GM12865 (cell line): ENCODE data around the gene DMAC2.

Experiments
- DNase-seq: peaks from one replicate; pipeline ENCODE4 v3.0.0; 2010; ENCODE audit warnings: low read depth
- H3K4me3 ChIP-seq: 2 replicates; pipeline ENCODE4 v1.5.1; 2011; ENCODE audit warnings: mild to moderate bottlenecking, low read depth, low read length, control low read depth
- TF ChIP-seq, protein P1 (sequence below): IDR thresholded peaks from 2 replicates; pipeline ENCODE4 v1.5.1; 2011; ENCODE audit warnings: low read length, control low read depth, low read depth, inconsistent platforms; ENCODE audit not compliant: insufficient read depth; ENCODE audit errors: missing control alignments

Gene DMAC2

DNA sequence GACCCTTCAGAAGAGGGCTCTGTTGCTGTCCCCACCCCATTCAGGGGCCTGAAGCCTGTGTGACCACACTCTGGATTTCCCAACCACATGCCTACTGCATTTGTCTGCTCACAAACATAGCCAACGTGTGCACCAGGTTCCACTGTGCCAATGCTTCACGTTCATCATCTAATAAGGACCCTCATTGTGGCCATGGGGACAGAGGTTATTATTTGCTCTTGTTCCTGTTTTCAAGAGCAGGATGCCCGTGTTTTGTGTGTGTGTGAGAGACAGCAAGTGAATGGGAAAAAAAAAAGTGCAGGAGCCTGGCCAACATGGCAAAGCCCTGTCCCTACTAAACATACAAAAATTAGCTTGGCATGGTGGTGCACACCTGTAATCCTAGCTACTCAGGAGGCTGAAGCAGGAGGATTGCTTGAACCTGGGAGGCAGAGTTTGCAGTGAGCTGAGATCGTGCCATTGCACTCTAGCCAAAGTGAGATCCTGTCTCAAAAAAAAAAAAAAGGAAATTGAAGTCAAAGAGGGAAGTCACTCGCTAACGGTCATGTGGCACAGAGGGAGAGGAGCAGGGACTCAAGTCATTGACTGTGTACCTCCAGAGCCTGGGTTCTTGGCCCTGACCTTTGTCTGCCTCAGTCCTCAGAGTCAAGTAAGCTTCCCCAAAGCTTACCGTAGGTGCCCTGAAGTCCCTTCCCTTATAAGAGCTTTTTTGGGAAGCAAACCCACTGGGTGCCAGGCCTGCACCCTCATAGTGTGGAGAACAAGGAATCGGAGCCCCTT lies 19.4 kb downstream of the DMAC2 start:
- TF ChIP-seq, protein P1, sequence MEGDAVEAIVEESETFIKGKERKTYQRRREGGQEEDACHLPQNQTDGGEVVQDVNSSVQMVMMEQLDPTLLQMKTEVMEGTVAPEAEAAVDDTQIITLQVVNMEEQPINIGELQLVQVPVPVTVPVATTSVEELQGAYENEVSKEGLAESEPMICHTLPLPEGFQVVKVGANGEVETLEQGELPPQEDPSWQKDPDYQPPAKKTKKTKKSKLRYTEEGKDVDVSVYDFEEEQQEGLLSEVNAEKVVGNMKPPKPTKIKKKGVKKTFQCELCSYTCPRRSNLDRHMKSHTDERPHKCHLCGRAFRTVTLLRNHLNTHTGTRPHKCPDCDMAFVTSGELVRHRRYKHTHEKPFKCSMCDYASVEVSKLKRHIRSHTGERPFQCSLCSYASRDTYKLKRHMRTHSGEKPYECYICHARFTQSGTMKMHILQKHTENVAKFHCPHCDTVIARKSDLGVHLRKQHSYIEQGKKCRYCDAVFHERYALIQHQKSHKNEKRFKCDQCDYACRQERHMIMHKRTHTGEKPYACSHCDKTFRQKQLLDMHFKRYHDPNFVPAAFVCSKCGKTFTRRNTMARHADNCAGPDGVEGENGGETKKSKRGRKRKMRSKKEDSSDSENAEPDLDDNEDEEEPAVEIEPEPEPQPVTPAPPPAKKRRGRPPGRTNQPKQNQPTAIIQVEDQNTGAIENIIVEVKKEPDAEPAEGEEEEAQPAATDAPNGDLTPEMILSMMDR = no peak
- H3K4me3 ChIP-seq = no peak overlapping the region
- no peak for DNase-seq

DNA sequence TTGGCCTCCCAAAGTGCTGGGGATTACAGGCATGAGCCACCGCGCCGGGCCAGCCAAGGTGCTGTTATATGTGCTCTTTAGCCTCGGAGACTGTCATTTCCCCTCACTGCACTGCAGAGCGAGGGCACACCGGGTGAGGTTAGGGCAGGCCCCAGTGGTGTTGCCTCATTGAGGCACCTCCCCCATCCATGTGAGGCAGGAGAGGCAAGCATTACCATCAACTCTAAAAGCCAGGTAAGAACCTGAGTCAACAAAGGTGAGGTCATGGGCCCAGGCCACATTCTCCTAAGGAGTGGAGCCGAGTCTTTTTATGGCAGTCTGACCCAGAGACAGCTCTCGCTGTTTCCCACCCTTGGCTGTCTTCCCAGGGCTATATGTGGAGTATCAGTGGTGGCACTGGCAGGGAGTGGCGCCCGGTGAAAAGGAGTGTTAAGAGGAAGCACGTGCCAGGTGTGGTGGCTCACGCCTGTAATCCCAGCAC lies 23.5 kb downstream of the DMAC2 start:
- DNase-seq = no peak
- no peak overlapping the region for H3K4me3 ChIP-seq
- TF ChIP-seq, protein P1 = no peak

DNA sequence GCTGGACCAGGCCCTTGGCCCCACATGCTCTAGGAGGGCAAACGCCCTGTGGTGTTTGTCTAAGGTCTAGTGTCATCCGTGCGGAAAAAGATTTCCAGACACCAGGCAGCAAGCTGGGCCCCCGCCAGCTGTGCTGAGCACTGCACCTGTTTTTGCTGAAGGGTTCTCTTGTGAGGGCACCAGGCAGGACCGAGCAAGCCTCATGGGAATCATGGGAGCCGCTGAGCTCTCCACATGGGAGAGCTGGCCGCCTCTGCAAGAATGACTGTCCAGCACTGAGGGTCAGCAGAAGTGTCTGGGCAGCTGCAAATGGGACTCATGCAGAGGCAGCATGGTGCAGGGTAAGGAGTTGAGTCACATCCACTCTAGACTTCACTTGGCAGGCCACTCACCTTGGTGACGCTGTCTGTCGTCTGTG lies 24.5 kb downstream of the DMAC2 start:
- DNase-seq = no peak
- TF ChIP-seq, protein P1 = no peak
- H3K4me3 ChIP-seq = no peak overlapping the region

DNA sequence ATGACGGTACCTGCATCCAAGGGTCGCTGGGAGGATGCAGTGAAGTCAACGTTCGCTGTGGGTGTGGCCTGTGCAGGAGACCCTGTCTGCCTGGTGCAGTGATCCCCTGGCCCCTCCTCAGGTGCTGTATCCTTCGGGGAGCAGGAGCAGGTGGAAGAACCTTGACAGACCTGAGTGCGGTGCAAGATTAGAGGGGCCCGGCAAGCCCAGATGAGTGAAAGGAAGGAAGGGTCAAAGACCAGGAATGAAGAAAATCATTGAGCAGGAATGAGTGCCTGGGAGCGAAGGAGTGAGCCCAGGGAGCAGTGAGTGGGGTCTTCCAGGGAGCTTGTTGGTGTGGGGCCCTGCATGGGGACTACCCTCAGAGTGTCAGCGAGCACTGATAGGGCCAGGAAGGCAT lies 25.3 kb downstream of the DMAC2 start:
- TF ChIP-seq, protein P1 = no peak
- no peak for DNase-seq
- no peak overlapping the region for H3K4me3 ChIP-seq

DNA sequence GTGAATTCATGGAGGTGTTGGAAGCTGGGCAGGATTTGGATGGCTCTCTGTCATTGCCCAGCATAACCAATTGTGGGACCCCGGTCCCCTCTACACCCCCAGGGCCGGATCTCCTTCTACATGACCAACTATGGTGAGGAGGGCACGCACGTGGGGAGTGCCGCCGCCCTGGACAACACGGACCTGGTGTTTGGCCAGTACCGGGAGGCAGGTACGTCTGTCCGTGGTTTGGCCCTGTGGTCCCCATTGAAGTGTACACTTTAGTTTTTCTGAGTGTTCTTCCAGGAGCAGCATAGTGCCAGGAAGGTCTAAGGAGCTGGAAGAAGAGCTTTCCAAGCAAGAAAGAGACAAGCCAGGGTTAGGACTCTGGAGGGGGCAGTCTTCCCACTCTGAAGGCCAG lies 25.8 kb downstream of the DMAC2 start:
- TF ChIP-seq, protein P1 = no peak
- no peak overlapping the region for H3K4me3 ChIP-seq
- DNase-seq = no peak

DNA sequence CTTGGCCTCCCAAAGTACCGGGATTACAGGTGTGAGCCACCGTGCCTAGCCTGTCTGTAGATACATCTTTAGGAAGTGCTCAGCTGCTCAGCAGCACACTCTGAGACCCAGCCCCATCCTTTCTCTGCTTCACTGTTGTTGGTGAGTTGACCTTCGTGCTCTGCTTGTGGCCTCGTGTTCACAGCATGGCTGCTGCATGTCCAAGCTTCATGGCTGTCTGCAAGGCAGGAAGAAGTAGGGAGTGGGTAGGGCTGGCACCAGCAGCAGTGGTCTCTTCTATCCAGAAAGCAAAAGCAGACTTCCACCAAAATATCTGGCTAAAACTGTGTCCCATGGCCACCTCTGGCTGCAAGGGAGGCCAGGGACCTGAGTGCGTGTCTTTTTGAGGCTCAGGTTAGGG lies 26.8 kb downstream of the DMAC2 start:
- DNase-seq = no peak
- H3K4me3 ChIP-seq = no peak overlapping the region
- TF ChIP-seq, protein P1 = no peak

DNA sequence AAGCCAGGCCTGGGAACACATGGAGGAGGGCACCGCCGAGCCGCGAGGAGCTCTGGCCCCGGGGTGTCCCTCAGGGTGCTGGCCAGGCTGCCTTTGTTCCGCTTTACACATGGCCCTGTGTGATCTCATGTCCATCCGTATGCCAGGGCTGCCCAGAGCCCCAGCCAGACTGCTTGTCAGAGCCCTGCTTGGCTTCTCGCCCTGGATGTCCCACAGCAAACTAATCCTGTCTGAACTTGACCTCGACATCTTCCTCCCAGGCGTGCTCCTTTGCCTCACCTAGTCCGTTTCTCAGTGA lies 27.8 kb downstream of the DMAC2 start:
- TF ChIP-seq, protein P1 = no peak
- no peak for DNase-seq
- H3K4me3 ChIP-seq = no peak overlapping the region
